Loucy (cell line): Measurements from ENCODE around the gene PSMG1.
A peak's percentile ranks its signal among the peaks of the same experiment; 100 is the strongest.

Source experiments
- H2AFZ ChIP-seq: fragments of 200-600 bp; sonication (generic); 2 replicates; pipeline ENCODE4 v1.6.0; 2016; ENCODE audit warnings: antibody characterized with exemption, mild to moderate bottlenecking, low read length, moderate library complexity
- H3F3A ChIP-seq: fragments of 200-600 bp; 2 replicates; pipeline ENCODE4 v1.6.0; 2016; ENCODE audit warnings: antibody characterized with exemption, low read depth, mild to moderate bottlenecking
- H3K27me3 ChIP-seq: fragments of 200-600 bp; sonication (generic); 2 replicates; pipeline ENCODE4 v1.6.1; 2014; ENCODE audit warnings: low read length, mild to moderate bottlenecking; ENCODE audit not compliant: insufficient read depth, poor library complexity, severe bottlenecking
- H3K36me3 ChIP-seq: fragments of 200-600 bp; sonication (generic); 2 replicates; pipeline ENCODE4 v1.6.1; 2016; ENCODE audit warnings: low read length; ENCODE audit not compliant: insufficient read depth
- H3K4me1 ChIP-seq: fragments of 200-600 bp; sonication (generic); 2 replicates; pipeline ENCODE4 v1.5.1; 2014; ENCODE audit warnings: low read length, mild to moderate bottlenecking; ENCODE audit not compliant: insufficient read depth, poor library complexity, severe bottlenecking
- H3K4me2 ChIP-seq: fragments of 200-600 bp; sonication (generic); 2 replicates; pipeline ENCODE4 v1.6.0; 2014; ENCODE audit warnings: antibody characterized with exemption, low read length, low read depth, mild to moderate bottlenecking; ENCODE audit not compliant: poor library complexity, severe bottlenecking
- H3K4me3 ChIP-seq: fragments of 200-600 bp; sonication (generic); 2 replicates; pipeline ENCODE4 v1.5.1; 2014; ENCODE audit warnings: low read length, mild to moderate bottlenecking, mixed read lengths; ENCODE audit not compliant: poor library complexity, severe bottlenecking
- H3K79me2 ChIP-seq: fragments of 200-600 bp; sonication (generic); 2 replicates; pipeline ENCODE4 v1.6.1; 2014; ENCODE audit warnings: low read length; ENCODE audit not compliant: insufficient read depth
- H3K9ac ChIP-seq: fragments of 200-600 bp; sonication (generic); 2 replicates; pipeline ENCODE4 v1.6.0; 2014; ENCODE audit warnings: mild to moderate bottlenecking, low read depth, low read length, moderate library complexity; ENCODE audit not compliant: poor library complexity, severe bottlenecking
- H3K9me2 ChIP-seq: fragments of 200-600 bp; sonication (generic); replicated peaks from 2 replicates; pipeline ENCODE4 v1.6.1; 2016; ENCODE audit warnings: low read depth, low read length, mixed read lengths
- H3K9me3 ChIP-seq: fragments of 200-600 bp; sonication (generic); 2 replicates; pipeline ENCODE4 v1.6.1; 2014; ENCODE audit warnings: mild to moderate bottlenecking, antibody characterized with exemption, low read length, low read depth; ENCODE audit not compliant: insufficient read depth
- H4K20me1 ChIP-seq: fragments of 200-600 bp; sonication (generic); 2 replicates; pipeline ENCODE4 v1.6.0; 2014; ENCODE audit warnings: antibody characterized with exemption, low read length, mild to moderate bottlenecking; ENCODE audit not compliant: insufficient read depth, poor library complexity, severe bottlenecking
- CTCF ChIP-seq: fragments of 200-600 bp; sonication (generic); conservative IDR thresholded peaks from 2 replicates; pipeline ENCODE4 v1.5.1; 2014; ENCODE audit warnings: mild to moderate bottlenecking, antibody characterized with exemption, low read length
- EZH2phosphoT487 ChIP-seq: fragments of 200-600 bp; IDR thresholded peaks from 2 replicates; pipeline ENCODE4 v1.6.1; 2018; ENCODE audit warnings: antibody characterized with exemption, mild to moderate bottlenecking, moderate library complexity, borderline replicate concordance

The PSMG1 gene

GRCh38 chr21:39155578-39155977 is 27.7 kb downstream of the PSMG1 start:
- H3K9me2 ChIP-seq, result no peaks in the 10 kb centered on the region
- H4K20me1 ChIP-seq, result no peaks in the 10 kb centered on the region
- no peaks in the 10 kb centered on the region for H3K36me3 ChIP-seq
- H3K9ac ChIP-seq, result no peak overlapping the region
- no peak overlapping the region for H2AFZ ChIP-seq
- H3K27me3 ChIP-seq, result no peaks in the 10 kb centered on the region
- no peaks in the 10 kb centered on the region for H3F3A ChIP-seq
- no peak overlapping the region for H3K4me3 ChIP-seq
- TF ChIP-seq EZH2phosphoT487, result no peak
- TF ChIP-seq CTCF, result no peak
- no peaks in the 10 kb centered on the region for H3K9me3 ChIP-seq
- H3K79me2 ChIP-seq, result no peaks in the 10 kb centered on the region
- H3K4me2 ChIP-seq, result no peak overlapping the region
- no peaks in the 10 kb centered on the region for H3K4me1 ChIP-seq

- H2AFZ ChIP-seq, result no peak overlapping the region
- TF ChIP-seq EZH2phosphoT487 (no peak), CTCF (no peak)
- no peaks in the 10 kb centered on the region for H3K27me3 ChIP-seq
These were observed 29.4 kb downstream of the PSMG1 start for GRCh38 chr21:39153842-39154241.

GRCh38 chr21:39153373-39153772 is 29.9 kb downstream of the PSMG1 start:
- no peak for TF ChIP-seq EZH2phosphoT487
- peak; percentile 61 for TF ChIP-seq CTCF
- Histone ChIP-seq H3K4me1 (no peaks in the 10 kb centered on the region), H3K27me3 (no peaks in the 10 kb centered on the region), H4K20me1 (no peaks in the 10 kb centered on the region), H3K4me3 (no peak overlapping the region), H3K4me2 (no peak overlapping the region), H3K36me3 (no peaks in the 10 kb centered on the region), H3K9ac (no peak overlapping the region), H3K79me2 (no peaks in the 10 kb centered on the region), H3K9me2 (no peaks in the 10 kb centered on the region), H2AFZ (no peak overlapping the region), H3K9me3 (no peaks in the 10 kb centered on the region), H3F3A (no peaks in the 10 kb centered on the region)

More at GRCh38 chr21:39153842-39154241, 29.4 kb downstream of the PSMG1 start:
- H3F3A ChIP-seq, result no peaks in the 10 kb centered on the region
- H3K9ac ChIP-seq, result no peak overlapping the region
- no peaks in the 10 kb centered on the region for H4K20me1 ChIP-seq
- H3K4me1 ChIP-seq, result no peaks in the 10 kb centered on the region
- H3K36me3 ChIP-seq, result no peaks in the 10 kb centered on the region
- H3K4me3 ChIP-seq, result no peak overlapping the region
- H3K79me2 ChIP-seq, result no peaks in the 10 kb centered on the region
- H3K9me2 ChIP-seq, result no peaks in the 10 kb centered on the region
- no peak overlapping the region for H3K4me2 ChIP-seq
- H3K9me3 ChIP-seq, result no peaks in the 10 kb centered on the region
